Activated T-cell treated with anti-CD3 and anti-CD28 coated beads, Interleukin-2, amount 50 U/mL, for 24 hours (primary cell): ENCODE measurements around the gene DCT.

Source experiments
- DNase-seq: peaks from one replicate; pipeline ENCODE4 v3.0.0-alpha.2; 2020
- H3K27ac Mint-ChIP-seq: 2 replicates; pipeline ENCODE4 v1.8.0; 2020; ENCODE audit warnings: mild to moderate bottlenecking, mixed read lengths
- H3K27me3 Mint-ChIP-seq: 2 replicates; pipeline ENCODE4 v1.8.0; 2020; ENCODE audit warnings: mixed read lengths
- H3K36me3 Mint-ChIP-seq: 2 replicates; pipeline ENCODE4 v1.8.0; 2020; ENCODE audit warnings: low read depth, mixed read lengths
- H3K4me1 Mint-ChIP-seq: 2 replicates; pipeline ENCODE4 v1.8.0; 2020; ENCODE audit warnings: low read depth, mixed read lengths
- H3K4me3 Mint-ChIP-seq: 2 replicates; pipeline ENCODE4 v1.8.0; 2020; ENCODE audit warnings: mild to moderate bottlenecking, moderate library complexity, mixed read lengths
- H3K9me3 Mint-ChIP-seq: 2 replicates; pipeline ENCODE4 v1.8.0; 2020; ENCODE audit warnings: mixed read lengths

Gene DCT

DNA sequence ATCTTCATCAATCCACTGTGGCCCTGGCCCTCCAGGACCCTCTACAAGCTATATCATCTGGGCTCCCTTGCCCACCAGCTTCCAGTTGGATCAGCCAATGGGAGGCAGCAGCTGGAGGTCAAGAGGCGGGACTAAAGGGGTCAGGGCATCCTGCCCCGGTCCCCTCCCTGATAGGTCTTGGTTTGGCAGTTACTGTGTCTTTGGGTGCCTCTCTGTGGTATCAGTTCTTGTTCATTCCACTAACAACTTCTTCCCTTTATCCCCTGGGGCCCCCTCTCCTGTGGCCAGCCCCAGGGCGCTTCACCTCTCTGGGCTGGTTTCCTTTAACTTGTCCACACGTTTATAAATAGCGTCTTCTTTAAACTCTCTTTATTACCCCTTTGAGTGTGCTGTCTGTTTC, 83.6 kb downstream of the DCT start:
- Mint-ChIP-seq H3K4me1 (peaks cover 11% of the 10 kb centered on the region), H3K9me3 (no peaks in the 10 kb centered on the region), H3K27me3 (peaks cover 18% of the 10 kb centered on the region), H3K4me3 (no peak overlapping the region), H3K27ac (no peak overlapping the region), H3K36me3 (no peaks in the 10 kb centered on the region)
- DNase-seq = no peak

DNA sequence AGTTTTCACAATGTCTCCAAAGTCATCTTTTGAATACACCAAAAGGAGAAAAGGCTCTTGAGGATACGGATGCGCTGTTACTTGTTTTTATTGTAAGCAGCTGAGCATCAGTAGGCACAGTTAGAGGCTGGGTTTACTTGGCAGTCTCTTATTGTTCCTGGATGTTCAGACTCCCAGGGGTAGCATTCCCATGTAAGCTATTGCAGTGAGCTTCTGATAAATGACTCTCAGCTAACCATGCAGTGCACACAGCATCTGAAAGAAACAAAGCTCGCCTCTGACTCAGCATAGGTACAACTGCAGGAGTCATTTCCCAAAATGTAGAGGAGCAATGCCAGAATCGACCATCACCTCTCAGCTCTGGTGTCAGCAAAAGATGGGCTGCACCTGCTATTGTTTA, 84.8 kb downstream of the DCT start:
- Mint-ChIP-seq H3K27me3 (peaks cover 18% of the 10 kb centered on the region), H3K4me1 (peaks cover 11% of the 10 kb centered on the region), H3K27ac (no peak overlapping the region), H3K4me3 (no peak overlapping the region), H3K36me3 (no peaks in the 10 kb centered on the region), H3K9me3 (no peaks in the 10 kb centered on the region)
- DNase-seq = no peak

GRCh38 chr13:94390881-94391280, 88.6 kb downstream of the DCT start:
- H3K27ac Mint-ChIP-seq = no peak overlapping the region
- peaks cover 6% of the 10 kb centered on the region for H3K4me1 Mint-ChIP-seq
- DNase-seq = no peak
- no peaks in the 10 kb centered on the region for H3K36me3 Mint-ChIP-seq
- H3K4me3 Mint-ChIP-seq = no peak overlapping the region
- no peaks in the 10 kb centered on the region for H3K9me3 Mint-ChIP-seq
- H3K27me3 Mint-ChIP-seq = peaks cover 6% of the 10 kb centered on the region

DNA sequence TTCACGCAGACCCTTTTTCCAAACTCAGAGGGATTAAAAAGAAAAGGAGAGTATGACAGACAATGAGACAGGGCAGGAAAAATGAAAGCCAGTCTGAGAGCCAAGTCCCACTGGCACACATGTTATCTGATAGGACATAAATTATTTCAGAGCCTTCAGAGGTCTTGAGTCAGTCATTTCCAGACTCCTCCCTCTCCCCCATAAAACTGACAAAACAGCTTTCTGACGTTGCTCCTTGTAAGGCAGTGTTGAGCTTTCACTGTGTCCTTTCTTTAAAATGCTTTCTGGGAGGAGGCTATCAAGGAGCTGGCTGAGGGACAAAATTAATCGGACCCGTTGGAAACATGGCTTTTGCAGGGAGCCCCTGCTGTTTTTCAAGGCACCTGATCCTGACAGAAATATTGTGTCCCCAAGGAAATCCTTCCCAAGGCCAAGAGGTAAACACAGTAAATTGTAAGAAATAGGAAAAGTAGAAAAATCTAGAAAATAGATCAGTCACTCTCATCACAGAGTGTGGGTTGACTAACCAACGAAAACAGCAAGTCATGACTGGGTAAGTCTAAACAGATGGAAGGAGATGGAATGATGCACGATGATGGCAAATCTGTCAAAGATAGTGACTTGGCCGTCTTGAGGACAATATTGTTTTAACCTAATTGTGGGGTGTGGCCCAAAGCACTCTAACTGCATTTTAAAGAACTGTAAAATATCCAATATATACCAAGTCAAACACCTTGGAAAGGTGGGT, 89.7 kb downstream of the DCT start:
- DNase-seq = no peak
- Mint-ChIP-seq H3K9me3 (no peaks in the 10 kb centered on the region), H3K36me3 (no peaks in the 10 kb centered on the region), H3K4me1 (peaks cover 6% of the 10 kb centered on the region), H3K4me3 (no peak overlapping the region), H3K27ac (no peak overlapping the region), H3K27me3 (peaks cover 6% of the 10 kb centered on the region)

DNA sequence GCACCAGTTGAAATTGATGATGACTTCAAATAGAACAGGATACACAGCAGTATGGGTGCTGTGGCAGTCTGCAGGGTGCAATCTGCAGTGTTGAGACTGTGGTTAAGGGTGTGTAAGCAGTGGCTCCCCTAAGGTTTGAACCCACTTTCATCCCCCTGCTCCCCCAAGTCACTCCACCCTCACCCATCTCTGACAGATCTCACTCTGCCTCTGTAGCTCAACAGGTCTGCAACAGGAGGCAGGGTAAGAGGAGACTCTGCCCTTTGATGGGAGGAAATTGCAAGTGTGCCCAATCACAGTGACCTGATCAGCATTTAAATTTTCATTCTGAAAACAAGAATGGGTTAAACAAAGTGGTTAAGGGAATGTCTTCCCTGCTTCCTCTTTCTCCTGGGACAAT, 92.4 kb downstream of the DCT start:
- DNase-seq = no peak
- Mint-ChIP-seq H3K27ac (no peak overlapping the region), H3K9me3 (no peaks in the 10 kb centered on the region), H3K4me1 (peaks cover 6% of the 10 kb centered on the region), H3K4me3 (no peak overlapping the region), H3K36me3 (no peaks in the 10 kb centered on the region), H3K27me3 (peaks cover 10% of the 10 kb centered on the region)
